Uterus (tissue), 2 donors: ENCODE measurements around the gene ATG13.

ENCODE experiments used
- CTCF ChIP-seq, 4 experiments: fragments of 200-600 bp in 2 of 4; fragments of 450-650 bp in 2 of 4; sonication (generic) in 2 of 4; IDR thresholded peaks; one replicate each; pipeline ENCODE4 v1.5.1; 2016 to 2019; ENCODE audit warnings: antibody characterized with exemption in 4 of 4, mild to moderate bottlenecking in 2 of 4, moderate library complexity in 1 of 4
- POLR2A ChIP-seq, 2 donors: fragments of 450-650 bp; IDR thresholded peaks; one replicate each; pipeline ENCODE4 v1.6.1; 2016; ENCODE audit warnings: antibody characterized with exemption in 2 of 2, mild to moderate bottlenecking in 1 of 2, moderate library complexity in 1 of 2

- TF ChIP-seq CTCF (IDR thresholded peaks at IDR 0.05) (no peak), POLR2A (IDR thresholded peaks at IDR 0.05) (no peak)
Observed at GRCh38 chr11:46674463-46675287, 57.3 kb downstream of the ATG13 start.
